HUES64 (cell line): ENCODE measurements around the gene HDAC6.
A peak's percentile ranks its signal among the peaks of the same experiment; 100 is the strongest.
"Not testable (repeated sequence)": the region's sequence is repeated elsewhere in the genome, so short reads cannot be mapped to it uniquely, and the experiment has no call there.

Source experiments
- H3K27ac ChIP-seq: 2 replicates; pipeline ENCODE4 v1.7.0; 2013; ENCODE audit warnings: low read depth, low read length, inconsistent platforms
- H3K27me3 ChIP-seq: 2 replicates; pipeline ENCODE4 v1.6.1; 2013; ENCODE audit warnings: mild to moderate bottlenecking, low read length; ENCODE audit not compliant: insufficient read depth
- H3K36me3 ChIP-seq: 2 replicates; pipeline ENCODE4 v1.6.1; 2013; ENCODE audit warnings: mild to moderate bottlenecking, low read length; ENCODE audit not compliant: insufficient read depth
- H3K4me1 ChIP-seq: 2 replicates; pipeline ENCODE4 v1.6.1; 2013; ENCODE audit warnings: mild to moderate bottlenecking, low read length, moderate library complexity; ENCODE audit not compliant: insufficient read depth
- H3K4me3 ChIP-seq: 2 replicates; pipeline ENCODE4 v1.5.1; 2013; ENCODE audit warnings: mild to moderate bottlenecking, low read length, moderate library complexity
- H3K9ac ChIP-seq: 2 replicates; pipeline ENCODE4 v1.6.1; 2013; ENCODE audit warnings: mild to moderate bottlenecking, low read depth, low read length
- H3K9me3 ChIP-seq: 2 replicates; pipeline ENCODE4 v1.6.1; 2013; ENCODE audit warnings: low read depth, low read length; ENCODE audit not compliant: insufficient read depth
- WGBS: fragments of 150-250, 120-280 bp; methylation state at CpG from one replicate; pipeline ENCODE4 v1.1.7; 2013; ENCODE audit warnings: missing lambda C conversion rate; 5-methylcytosine and 5-hydroxymethylcytosine counted together

The HDAC6 gene

DNA sequence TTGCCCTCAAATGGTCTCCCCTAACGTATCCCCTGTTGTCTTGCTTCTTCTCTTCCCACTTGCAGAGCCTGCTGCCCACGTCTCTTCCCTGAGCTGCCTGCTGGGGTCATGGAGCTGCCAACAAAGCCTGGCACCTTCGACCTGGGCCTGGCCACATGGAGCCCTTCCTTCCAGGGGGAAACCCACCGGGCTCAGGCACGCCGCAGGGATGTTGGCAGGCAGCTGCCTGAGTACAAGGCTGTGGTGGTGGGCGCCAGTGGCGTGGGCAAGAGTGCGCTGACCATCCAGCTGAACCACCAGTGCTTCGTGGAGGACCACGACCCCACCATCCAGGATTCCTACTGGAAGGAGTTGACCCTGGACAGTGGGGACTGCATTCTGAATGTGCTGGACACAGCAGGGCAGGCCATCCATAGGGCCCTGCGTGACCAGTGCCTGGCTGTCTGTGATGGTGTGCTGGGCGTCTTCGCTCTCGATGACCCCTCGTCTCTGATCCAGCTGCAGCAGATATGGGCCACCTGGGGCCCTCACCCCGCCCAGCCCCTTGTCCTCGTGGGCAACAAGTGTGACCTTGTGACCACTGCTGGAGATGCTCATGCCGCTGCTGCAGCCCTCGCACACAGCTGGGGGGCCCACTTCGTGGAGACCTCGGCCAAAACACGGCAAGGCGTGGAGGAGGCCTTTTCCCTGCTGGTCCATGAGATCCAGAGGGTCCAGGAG, 27.3 kb downstream of the HDAC6 start:
- Histone ChIP-seq H3K4me1 (no peaks in the 10 kb centered on the region), H3K9me3 (no peaks in the 10 kb centered on the region), H3K36me3 (peaks cover 5% of the 10 kb centered on the region), H3K9ac (no peak overlapping the region), H3K27ac (no peak overlapping the region), H3K27me3 (peaks cover 49% of the 10 kb centered on the region), H3K4me3 (no peak overlapping the region)
- 94% methylated on average over 24 of the region's 24 CpGs for WGBS

DNA sequence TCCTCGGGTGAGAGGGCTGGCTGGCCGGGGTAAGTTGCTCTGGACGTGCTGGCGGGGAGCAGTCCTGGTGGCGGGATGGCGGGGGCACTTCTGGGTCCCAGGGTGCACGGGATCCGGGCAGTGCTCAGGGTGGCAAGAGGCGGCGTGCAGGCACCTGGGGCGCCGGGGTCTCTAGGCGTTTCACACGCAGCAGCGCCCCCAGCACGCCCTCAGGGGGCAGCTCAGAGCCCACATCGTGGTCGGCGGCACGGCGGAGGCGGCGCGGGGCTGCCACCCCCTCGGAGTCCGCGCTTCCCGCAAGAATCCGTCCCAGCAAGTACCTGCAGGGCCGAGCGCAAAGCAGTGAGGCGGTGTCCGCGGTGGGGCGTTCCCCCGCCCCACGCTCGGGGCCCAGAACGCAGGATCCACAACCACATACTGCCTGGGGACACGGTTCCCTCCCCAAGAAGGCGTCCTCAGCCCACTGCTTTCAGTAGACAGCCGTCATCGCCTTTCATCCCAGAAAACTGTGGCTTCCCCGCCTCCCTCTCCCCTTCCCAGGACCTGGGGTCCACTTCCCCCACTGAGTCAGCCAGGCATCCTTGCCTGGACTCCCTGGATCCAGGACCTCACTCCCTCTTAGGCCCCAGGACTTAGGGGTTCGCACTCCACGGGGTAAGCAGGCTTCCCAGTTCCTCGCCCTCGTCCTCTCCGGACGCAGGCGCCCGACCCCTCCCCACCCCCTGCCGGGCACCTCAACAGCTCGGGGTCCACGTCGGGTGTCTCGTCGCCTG, 29.5 kb downstream of the HDAC6 start:
- Histone ChIP-seq H3K27me3 (peaks cover 69% of the 10 kb centered on the region), H3K9me3 (no peaks in the 10 kb centered on the region), H3K4me3 (peak overlapping the region; percentile 54), H3K9ac (no peak overlapping the region; the same call in 1 of the 2 replicates), H3K27ac (no peak overlapping the region), H3K36me3 (no peaks in the 10 kb centered on the region), H3K4me1 (no peaks in the 10 kb centered on the region)
- WGBS, result 7% methylated on average over 58 of the region's 58 CpGs

DNA sequence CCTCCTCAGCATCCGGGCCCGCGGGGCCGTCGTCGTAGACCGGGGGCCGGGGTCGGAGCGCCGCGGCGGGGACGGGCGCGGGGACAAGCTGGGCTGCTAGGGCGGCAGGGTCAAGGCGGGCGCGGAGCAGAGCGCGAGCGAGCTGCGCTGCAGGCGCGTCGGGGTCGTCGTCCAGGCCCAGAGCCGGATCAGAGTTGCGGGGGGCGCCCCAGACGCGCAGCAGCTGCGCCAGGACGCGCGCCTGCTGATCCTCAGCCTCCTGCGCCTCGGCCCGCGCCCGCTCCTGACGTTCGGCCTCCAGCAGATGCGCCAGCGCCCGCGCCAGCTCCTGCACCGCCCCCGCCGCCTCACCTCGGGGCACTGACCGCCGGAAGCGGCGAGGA, 30.0 kb downstream of the HDAC6 start:
- Histone ChIP-seq H3K27ac (no peak overlapping the region), H3K4me1 (no peaks in the 10 kb centered on the region), H3K36me3 (no peaks in the 10 kb centered on the region), H3K9ac (no peak overlapping the region), H3K27me3 (peaks cover 75% of the 10 kb centered on the region), H3K9me3 (no peaks in the 10 kb centered on the region), H3K4me3 (peak overlapping the region; percentile 54)
- WGBS, result 1% methylated on average over 57 of the region's 57 CpGs

DNA sequence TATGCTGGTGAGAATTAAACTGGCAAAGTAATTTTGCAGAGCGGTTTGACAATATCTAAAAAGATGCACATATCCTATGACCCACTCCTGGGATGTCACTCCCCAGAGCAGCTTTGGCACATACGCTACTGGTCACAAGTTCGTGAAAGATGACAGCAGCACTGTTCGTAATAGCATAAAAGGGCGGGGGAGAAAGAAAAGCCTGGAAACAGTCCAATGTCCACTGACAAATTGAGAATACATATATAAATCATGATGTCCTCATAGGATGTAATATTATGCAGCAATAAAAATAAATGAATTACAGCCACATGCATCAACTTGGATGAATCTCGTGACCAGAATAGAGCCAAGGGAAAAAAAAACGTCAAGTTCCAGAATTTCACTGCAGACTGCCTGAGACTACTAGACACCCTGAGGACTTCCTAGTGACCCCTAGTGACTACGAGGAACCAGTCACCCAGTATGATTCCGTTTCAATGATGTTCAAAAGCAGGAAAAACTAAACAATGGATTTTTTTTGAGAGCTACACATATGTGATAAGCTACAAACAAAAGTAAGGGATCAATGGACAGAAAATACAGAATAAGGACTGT, 31.8 kb downstream of the HDAC6 start:
- H3K36me3 ChIP-seq, result no peaks in the 10 kb centered on the region
- no peaks in the 10 kb centered on the region for H3K4me1 ChIP-seq
- H3K9me3 ChIP-seq, result no peaks in the 10 kb centered on the region
- no peak overlapping the region for H3K4me3 ChIP-seq
- peaks cover 75% of the 10 kb centered on the region for H3K27me3 ChIP-seq
- no peak overlapping the region for H3K27ac ChIP-seq
- WGBS, result 58% methylated on average over 8 of the region's 9 CpGs
- no peak overlapping the region for H3K9ac ChIP-seq

DNA sequence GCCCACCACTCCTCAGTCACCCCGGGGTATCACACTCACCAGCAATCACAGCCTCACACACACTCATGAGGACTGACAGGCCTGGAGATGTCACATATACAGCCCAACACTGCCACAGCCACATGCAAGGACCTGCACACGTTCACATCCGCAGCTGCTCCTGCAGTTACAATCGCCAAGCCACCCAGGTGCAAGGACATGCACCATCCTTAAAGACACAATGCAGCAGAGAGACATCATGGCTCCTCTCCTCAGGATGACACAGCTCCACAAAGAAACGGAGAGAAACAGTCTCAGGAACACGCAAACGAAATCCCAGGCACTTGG, 32.5 kb downstream of the HDAC6 start:
- Histone ChIP-seq H3K36me3 (no peaks in the 10 kb centered on the region), H3K27me3 (peaks cover 73% of the 10 kb centered on the region), H3K9ac (no peak overlapping the region), H3K4me1 (no peaks in the 10 kb centered on the region), H3K27ac (no peak overlapping the region), H3K4me3 (peak overlapping the region; percentile 41), H3K9me3 (no peaks in the 10 kb centered on the region)
- 11% methylated on average over 7 of the region's 7 CpGs for WGBS

DNA sequence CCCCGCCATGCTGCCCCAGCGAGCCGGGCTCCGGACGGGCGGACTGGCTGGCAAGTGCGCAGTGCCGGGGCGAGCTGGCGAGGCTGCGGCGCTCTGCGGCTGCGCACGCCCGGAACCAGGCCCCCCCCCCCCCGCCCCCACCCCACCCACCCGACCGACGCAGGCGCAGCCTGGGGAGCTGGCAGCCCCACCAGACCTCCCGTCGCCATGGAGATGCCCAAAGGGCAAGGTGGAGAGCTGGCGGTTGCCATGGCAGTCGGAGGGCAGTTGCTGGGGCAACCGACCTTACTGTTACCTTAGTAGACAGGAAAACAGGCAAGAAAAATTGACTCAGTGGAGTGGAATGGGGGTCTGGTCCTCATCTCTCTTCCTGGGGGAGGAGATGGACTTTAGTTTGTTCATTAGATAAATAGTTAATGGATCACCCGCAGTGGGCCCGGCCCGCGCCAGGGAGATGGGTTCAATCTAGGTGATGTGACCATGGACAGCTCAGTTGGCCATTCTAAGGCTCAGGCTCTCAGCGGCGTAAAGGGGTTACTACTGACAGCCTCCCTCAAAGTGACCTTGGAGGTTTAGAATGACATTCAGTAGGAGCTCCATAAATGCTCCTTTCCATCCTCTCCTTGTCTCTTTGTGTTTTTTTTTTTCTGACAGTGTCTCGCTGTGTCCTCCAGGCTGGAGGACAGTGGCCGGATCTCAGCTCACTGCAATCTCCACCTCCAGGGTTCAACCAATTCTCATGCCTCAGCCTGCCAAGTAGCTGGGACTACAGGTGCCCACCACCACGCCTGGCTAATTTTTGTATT, 33.9 kb downstream of the HDAC6 start, which contains the start of gene PCSK1N:
PCSK1N (minus strand) TSS at position 87 of the 806 bp plus-strand sequence; CDS start at position 9, 78 bp downstream.
- no peaks in the 10 kb centered on the region for H3K36me3 ChIP-seq
- H3K4me1 ChIP-seq, result no peaks in the 10 kb centered on the region
- 30% methylated on average over 17 of the region's 35 CpGs for WGBS
- H3K9ac ChIP-seq, result no peak within 1 kb of the TSS
- H3K27me3 ChIP-seq, result peaks cover 60% of the 10 kb centered on the region
- no peak within 1 kb of the TSS for H3K27ac ChIP-seq
- peak within 1 kb of the TSS; percentile 41 for H3K4me3 ChIP-seq
- no peaks in the 10 kb centered on the region for H3K9me3 ChIP-seq

DNA sequence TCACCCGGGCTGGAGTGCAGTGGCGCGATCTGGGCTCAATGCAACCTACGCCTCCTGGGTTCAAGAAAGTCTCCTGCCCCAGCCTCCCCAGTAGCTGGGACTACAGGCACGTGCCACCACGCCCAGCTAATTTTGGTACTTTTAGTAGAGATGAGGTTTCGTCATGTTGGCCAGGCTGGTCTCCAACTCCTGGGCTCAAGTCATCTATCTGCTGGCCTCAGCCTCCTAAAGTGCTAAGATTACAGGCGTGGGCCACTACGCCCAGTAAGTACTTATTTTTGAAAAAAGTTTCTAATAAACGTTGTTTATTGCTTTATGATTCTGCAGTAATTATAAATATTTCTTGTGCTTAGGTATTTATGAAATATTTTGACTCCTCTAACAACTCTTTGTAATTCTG, 37.8 kb downstream of the HDAC6 start:
- H3K27me3 ChIP-seq, result peaks cover 20% of the 10 kb centered on the region
- no peak overlapping the region for H3K4me3 ChIP-seq
- H3K36me3 ChIP-seq, result no peaks in the 10 kb centered on the region
- no peak overlapping the region for H3K9ac ChIP-seq
- H3K4me1 ChIP-seq, result no peaks in the 10 kb centered on the region
- H3K9me3 ChIP-seq, result no peaks in the 10 kb centered on the region
- 88% methylated on average over 9 of the region's 10 CpGs for WGBS
- H3K27ac ChIP-seq, result no peak overlapping the region

DNA sequence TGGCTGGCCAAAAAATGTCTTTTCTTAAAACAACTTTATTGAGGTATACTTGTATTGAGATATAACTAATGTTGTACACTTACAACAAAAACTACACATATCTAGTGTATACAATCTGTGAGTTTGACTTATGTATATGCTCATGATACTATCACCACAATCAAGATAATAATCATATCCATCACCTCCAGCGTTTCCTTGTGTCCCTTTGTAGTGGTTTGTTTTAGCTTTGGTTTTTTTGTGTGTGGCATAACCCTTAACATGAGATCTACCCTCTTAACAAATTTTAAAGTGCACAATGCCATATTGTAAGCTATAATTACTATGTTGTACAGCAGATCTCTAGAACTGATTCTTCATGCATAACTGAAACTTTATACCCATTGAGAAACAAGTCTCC, 47.0 kb downstream of the HDAC6 start:
- no CpG with 5 or more reads among the region's 1 CpG for WGBS
- Histone ChIP-seq H3K27ac (no peak overlapping the region), H3K4me3 (no peak overlapping the region), H3K9me3 (peaks cover 4% of the 10 kb centered on the region; the same call in 1 of the 2 replicates), H3K9ac (no peak overlapping the region), H3K36me3 (no peaks in the 10 kb centered on the region), H3K4me1 (no peaks in the 10 kb centered on the region), H3K27me3 (no peaks in the 10 kb centered on the region)

DNA sequence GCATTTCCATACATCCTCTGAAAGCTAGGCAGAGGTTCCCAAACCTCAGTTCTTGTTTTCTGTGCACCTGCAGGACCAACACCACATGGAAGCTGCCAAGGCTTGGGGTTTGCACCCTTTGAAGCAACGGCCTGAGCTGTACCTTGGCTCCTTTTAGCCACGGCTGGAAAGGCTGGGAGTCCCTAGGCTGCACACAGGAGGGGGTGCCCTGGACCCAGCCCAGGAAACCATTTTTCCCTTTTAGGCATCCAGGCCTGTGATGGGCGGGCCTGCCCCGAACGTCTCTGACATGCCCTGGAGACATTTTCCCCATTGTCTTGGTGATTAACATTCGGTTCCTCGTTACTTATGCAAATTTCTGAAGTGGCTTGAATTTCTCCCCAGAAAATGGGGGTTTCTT, 51.0 kb downstream of the HDAC6 start:
- H3K27ac ChIP-seq, result no peak overlapping the region
- H3K27me3 ChIP-seq, result no peaks in the 10 kb centered on the region
- WGBS, result 80% methylated on average over 7 of the region's 7 CpGs

DNA sequence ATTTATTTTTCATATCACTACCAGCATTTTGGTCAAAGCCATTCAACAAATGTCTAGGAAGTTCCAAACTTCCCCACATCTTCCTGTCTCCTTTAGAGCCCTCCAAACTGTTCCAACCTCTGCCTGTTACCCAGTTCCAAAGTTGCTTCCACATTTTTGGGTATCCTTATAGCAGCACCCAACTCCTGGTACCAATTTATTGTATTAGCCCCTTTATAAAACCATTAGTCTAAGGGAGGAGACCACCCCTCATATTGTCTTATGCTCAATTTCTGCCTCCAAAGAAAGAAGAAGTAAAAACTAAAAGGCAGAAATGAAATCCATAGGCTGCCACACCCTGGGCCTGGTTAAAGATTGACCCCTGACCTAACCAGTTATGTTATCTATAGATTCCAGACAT, 51.6 kb downstream of the HDAC6 start:
- H3K4me1 ChIP-seq, H3K27me3 ChIP-seq, H3K9ac ChIP-seq, H3K27ac ChIP-seq, H3K4me3 ChIP-seq, H3K9me3 ChIP-seq, H3K36me3 ChIP-seq: not testable (repeated sequence)

More for the DNA sequence above, 51.0 kb downstream of the HDAC6 start:
- Histone ChIP-seq H3K4me3 (no peak overlapping the region), H3K9ac (no peak overlapping the region), H3K4me1 (no peaks in the 10 kb centered on the region), H3K36me3 (no peaks in the 10 kb centered on the region), H3K9me3 (peaks cover 4% of the 10 kb centered on the region; the same call in 1 of the 2 replicates)
